ENCODE results near the gene KCNK6. TPM values are rescaled to one million over a fixed set of nuclear protein-coding genes. Genes with fewer than 3 reads are reported as not detected.

KCNK6 gene
- total RNA-seq, 1 donor from 2014 or later: 13.1 TPM

DNA sequence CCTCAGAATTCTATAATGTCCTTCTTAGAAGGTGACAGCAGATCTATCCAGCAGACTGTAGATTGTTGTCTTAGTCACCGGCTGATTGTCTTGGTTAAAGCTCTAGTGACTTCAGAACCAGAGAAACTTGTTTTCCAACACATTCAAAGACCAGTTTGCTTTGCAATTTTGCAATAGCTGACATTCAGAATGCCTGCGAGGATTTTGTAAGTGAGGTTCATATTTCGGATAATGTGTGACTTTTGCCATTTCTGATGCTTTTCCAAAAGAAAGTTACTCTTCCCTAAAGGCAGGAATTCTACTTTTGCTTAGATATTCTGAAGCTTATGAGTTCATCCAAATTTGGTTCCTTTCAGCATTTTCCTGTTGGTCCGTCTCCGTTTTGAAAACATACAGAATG is 42.1 kb upstream of the KCNK6 start:
- Histone ChIP-seq H3K36me3 (no peaks in the 10 kb centered on the region), H3K9me3 (no peaks in the 10 kb centered on the region), H3K27ac (peak overlapping the region; percentile 72), H3K4me1 (peaks cover 68% of the 10 kb centered on the region), H3K27me3 (no peaks in the 10 kb centered on the region), H3K4me3 (no peak overlapping the region)
- DNase-seq: no peak
- peak; percentile 48 for ATAC-seq
- TF ChIP-seq, protein P1, sequence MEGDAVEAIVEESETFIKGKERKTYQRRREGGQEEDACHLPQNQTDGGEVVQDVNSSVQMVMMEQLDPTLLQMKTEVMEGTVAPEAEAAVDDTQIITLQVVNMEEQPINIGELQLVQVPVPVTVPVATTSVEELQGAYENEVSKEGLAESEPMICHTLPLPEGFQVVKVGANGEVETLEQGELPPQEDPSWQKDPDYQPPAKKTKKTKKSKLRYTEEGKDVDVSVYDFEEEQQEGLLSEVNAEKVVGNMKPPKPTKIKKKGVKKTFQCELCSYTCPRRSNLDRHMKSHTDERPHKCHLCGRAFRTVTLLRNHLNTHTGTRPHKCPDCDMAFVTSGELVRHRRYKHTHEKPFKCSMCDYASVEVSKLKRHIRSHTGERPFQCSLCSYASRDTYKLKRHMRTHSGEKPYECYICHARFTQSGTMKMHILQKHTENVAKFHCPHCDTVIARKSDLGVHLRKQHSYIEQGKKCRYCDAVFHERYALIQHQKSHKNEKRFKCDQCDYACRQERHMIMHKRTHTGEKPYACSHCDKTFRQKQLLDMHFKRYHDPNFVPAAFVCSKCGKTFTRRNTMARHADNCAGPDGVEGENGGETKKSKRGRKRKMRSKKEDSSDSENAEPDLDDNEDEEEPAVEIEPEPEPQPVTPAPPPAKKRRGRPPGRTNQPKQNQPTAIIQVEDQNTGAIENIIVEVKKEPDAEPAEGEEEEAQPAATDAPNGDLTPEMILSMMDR (IDR thresholded peaks at IDR 0.05): no peak
- intact Hi-C loops (cut with DNase I): no loop called here

DNA sequence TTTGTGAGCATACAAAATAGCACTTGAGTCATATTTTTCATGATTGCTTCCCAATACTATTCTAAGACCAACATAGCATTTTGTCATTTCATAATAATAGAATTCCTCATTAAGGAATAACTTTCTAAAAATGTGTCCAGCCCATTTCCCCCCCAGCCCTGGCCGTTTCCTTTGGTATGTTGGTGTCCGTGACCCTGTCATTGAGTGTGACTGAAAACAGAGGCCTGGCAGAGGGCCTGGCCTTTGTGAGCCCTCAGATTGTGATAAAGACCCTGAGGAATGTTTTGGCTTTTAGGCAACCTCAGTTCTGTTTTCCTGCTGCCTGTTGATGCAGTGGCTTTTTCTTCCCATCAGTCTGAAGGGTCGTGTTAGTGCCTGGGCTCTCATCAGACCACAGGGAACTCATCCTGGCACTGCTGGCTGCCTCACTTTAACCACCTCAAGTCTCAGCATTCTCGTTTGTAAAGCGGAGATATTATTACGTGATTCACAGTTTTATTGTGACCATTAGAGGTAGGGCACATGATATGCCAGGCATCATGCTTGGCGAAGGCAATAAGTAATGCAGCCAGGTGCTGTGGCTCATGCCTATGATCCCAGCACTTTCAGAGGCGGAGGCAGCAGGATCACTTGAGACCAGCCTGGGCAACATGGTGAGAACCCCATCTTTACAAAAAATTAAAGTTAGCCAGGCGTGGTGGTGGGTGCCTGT is 41.5 kb upstream of the KCNK6 start:
- Histone ChIP-seq H3K27ac (peak overlapping the region; percentile 72), H3K9me3 (no peaks in the 10 kb centered on the region), H3K4me1 (peaks cover 73% of the 10 kb centered on the region), H3K36me3 (no peaks in the 10 kb centered on the region), H3K4me3 (no peak overlapping the region), H3K27me3 (no peaks in the 10 kb centered on the region)
- no peak for DNase-seq
- TF ChIP-seq, protein P1 (IDR thresholded peaks at IDR 0.05): no peak
- ATAC-seq: peak; percentile 67
- intact Hi-C loops (cut with DNase I): no loop called here

DNA sequence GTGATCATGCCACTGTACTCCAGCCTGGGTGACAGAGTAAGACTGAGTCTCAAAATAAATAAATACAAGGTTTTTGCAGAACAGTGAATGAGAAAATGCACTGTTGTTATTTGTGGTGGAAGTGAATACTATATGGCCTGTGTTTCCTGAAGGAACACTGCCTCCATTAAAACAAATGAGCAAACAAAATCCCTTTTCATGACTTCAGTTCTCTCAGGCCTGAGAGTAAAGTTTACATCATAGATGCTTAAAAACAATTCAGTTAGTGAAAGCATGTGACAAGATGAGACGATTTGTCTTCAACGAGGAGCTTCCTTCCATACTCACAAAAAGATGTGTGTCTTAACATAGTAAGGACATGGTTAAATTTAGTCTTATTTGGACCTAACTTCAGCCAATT is 40.9 kb upstream of the KCNK6 start:
- Histone ChIP-seq H3K36me3 (no peaks in the 10 kb centered on the region), H3K4me1 (peaks cover 76% of the 10 kb centered on the region), H3K9me3 (no peaks in the 10 kb centered on the region), H3K27ac (peak overlapping the region; percentile 72), H3K27me3 (no peaks in the 10 kb centered on the region), H3K4me3 (no peak overlapping the region)
- TF ChIP-seq, protein P1 (IDR thresholded peaks at IDR 0.05): no peak
- intact Hi-C loops (cut with DNase I): no loop called here
- DNase-seq: no peak
- no peak for ATAC-seq

DNA sequence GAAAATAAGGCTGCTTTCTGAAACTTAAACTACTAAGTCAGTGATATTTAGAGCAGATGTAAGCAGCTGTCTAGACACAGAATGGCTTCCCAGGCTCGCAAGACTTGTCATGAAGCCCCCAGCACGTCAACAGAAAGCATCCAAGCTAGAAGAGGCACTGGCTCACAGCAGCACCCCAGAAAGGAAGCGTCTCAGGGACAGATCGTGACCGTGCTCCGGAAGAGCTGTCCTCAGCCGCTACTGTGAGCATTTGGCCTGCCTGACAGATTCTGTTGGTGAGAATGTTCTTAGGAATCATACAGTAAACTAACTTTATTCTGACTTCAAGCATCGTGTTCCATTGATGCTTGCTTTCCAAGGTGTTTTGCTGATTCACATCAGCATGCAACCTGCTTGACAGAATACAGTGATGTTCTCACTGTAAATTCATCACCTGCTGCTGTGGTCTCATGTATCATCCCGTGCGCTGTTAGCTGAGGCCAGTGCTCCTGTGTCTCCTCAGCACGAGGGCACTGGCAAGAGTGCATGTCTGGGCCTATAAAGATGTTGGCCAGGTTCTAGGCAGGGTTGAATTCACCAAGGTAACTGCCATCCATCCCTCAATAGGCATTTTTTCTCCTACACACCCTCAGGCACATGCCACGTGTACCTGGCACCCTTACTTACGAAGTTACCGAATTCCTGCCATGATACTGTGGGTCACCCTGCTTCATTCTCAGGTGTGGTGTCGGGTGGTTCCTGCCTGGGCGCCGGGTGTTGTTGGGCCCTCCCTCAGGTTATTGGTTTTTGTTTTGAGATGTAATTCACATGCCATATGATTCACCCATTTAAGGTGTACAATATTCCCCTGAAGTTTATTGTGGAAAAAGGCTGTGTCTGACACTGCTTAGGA is 39.4 kb upstream of the KCNK6 start:
- DNase-seq (no peak), ATAC-seq (no peak)
- H3K4me3 ChIP-seq: no peak overlapping the region
- intact Hi-C loops (cut with DNase I): no loop called here
- peak overlapping the region; percentile 72 for H3K27ac ChIP-seq
- H3K36me3 ChIP-seq: no peaks in the 10 kb centered on the region
- H3K4me1 ChIP-seq: peaks cover 70% of the 10 kb centered on the region
- no peaks in the 10 kb centered on the region for H3K27me3 ChIP-seq
- H3K9me3 ChIP-seq: no peaks in the 10 kb centered on the region
- TF ChIP-seq, protein P1 (IDR thresholded peaks at IDR 0.05): no peak

DNA sequence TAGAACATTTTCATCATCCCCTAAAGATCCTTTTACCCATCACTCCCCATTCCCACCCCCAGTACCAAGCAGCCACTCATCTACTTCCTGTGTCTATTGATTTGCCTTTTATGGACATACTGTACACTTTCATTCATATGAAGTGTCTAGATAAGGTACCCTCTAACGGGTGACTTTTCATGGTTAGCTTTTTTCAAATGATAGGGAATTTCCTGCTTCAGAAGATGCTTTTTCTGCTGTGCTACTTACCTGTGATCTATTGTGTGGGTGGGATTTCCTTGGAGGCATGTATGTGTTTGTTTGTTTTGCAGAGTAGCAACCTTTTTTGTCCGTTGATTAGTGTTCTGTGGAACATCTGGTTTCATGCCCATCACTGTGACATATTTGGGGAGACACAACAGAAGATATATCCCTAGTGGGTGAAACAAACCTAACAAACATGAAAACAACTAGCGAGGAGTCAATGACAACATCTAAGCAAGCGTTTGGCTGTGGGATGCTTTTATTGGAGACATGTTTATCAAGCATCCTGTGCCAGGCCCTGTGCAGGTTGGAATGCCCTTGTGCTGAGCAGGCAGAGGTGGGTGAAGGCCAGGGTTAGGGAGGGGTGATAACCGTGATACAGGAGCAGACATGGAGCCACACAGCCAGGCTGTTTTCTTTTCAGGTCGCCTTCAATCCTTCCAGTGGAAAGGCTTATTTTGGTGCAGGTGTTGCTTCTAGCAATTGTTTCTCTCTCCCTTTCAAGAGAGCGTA is 37.7 kb upstream of the KCNK6 start:
- H3K4me3 ChIP-seq: no peak overlapping the region
- peaks cover 55% of the 10 kb centered on the region for H3K4me1 ChIP-seq
- no peaks in the 10 kb centered on the region for H3K36me3 ChIP-seq
- TF ChIP-seq, protein P1 (IDR thresholded peaks at IDR 0.05): no peak
- no peak for ATAC-seq
- peak overlapping the region; percentile 72 for H3K27ac ChIP-seq
- DNase-seq: no peak
- no peaks in the 10 kb centered on the region for H3K27me3 ChIP-seq
- no peaks in the 10 kb centered on the region for H3K9me3 ChIP-seq
- intact Hi-C loops (cut with DNase I): no loop called here
